Activated T-helper 2 cell treated with anti-CD3 and anti-CD28 coated beads, Interferon-gamma antibody, Interleukin-2, Interleukin-4, amounts not matched to agents 10 μg/mL and 5 μg/mL and 100 μg/mL, durations not matched to agents 14 hours and 24 hours and 36 hours (primary cell): Measurements from ENCODE around the gene CFAP44. TPM values are rescaled to one million over a fixed set of nuclear protein-coding genes. Genes with fewer than 3 reads are reported as not detected.
"Not testable (repeated sequence)": the region's sequence is repeated elsewhere in the genome, so short reads cannot be mapped to it uniquely, and the experiment has no call there.

Experiments used
- DNase-seq: peaks from one replicate; pipeline ENCODE4 v3.0.0; 2021; ENCODE audit warnings: low spot score
- H3K27ac Mint-ChIP-seq: one replicate; pipeline ENCODE4 v1.8.0; 2021; ENCODE audit warnings: mixed read lengths
- H3K27me3 Mint-ChIP-seq: one replicate; pipeline ENCODE4 v1.8.0; 2021; ENCODE audit warnings: low read depth, mixed read lengths
- H3K36me3 Mint-ChIP-seq: one replicate; pipeline ENCODE4 v1.8.0; 2021; ENCODE audit warnings: low read depth, mixed read lengths
- H3K4me1 Mint-ChIP-seq: one replicate; pipeline ENCODE4 v1.8.0; 2021; ENCODE audit warnings: low read depth, mixed read lengths
- H3K4me3 Mint-ChIP-seq: one replicate; pipeline ENCODE4 v1.8.0; 2021; ENCODE audit warnings: low read depth, mild to moderate bottlenecking, moderate library complexity, mixed read lengths
- H3K9me3 Mint-ChIP-seq: one replicate; pipeline ENCODE4 v1.8.0; 2021; ENCODE audit warnings: mixed read lengths
- intact Hi-C: fragments of 100-400 bp; cut with micrococcal nuclease; formaldehyde crosslinking; loops from one replicate; pipeline ENCODE4 v1.15.1; 2023
- total RNA-seq: library from RNA; stranded (reverse); gene quantifications from 2 replicates; pipeline ENCODE4 v1.2.3, GENCODE V29; 2022

The CFAP44 gene
- total RNA-seq: 2.0 and 3.1 TPM in 2 replicates

- Mint-ChIP-seq H3K9me3 (no peaks in the 10 kb centered on the region), H3K27ac (no peak within 1 kb of the TSS), H3K4me3 (peak within 1 kb of the TSS; percentile 23), H3K36me3 (peaks cover 8% of the 10 kb centered on the region), H3K27me3 (no peaks in the 10 kb centered on the region), H3K4me1 (peaks cover 3% of the 10 kb centered on the region)
- DNase-seq: peak; percentile 44
- intact Hi-C loops: no loop called here
Measured at GRCh38 chr3:113441051-113441770, at the start of gene CFAP44. TSS of gene CFAP44 (minus strand) at chr3:113441493. CDS start at chr3:113433664, 7,829 bp downstream.

- DNase-seq: no peak
- H3K36me3 Mint-ChIP-seq: peaks cover 21% of the 10 kb centered on the region
- H3K4me1 Mint-ChIP-seq: peaks cover 4% of the 10 kb centered on the region
- H3K27me3 Mint-ChIP-seq: no peaks in the 10 kb centered on the region
- intact Hi-C loops: no loop called here
- H3K27ac Mint-ChIP-seq: no peak overlapping the region
- peaks cover 22% of the 10 kb centered on the region for H3K9me3 Mint-ChIP-seq
- H3K4me3 Mint-ChIP-seq: no peak overlapping the region
Measured at GRCh38 chr3:113485161-113485609, 43.9 kb upstream of the CFAP44 start.

GRCh38 chr3:113468539-113468938, 27.2 kb upstream of the CFAP44 start:
- DNase-seq: no peak
- Mint-ChIP-seq H3K36me3 (peaks cover 42% of the 10 kb centered on the region), H3K9me3 (peaks cover 12% of the 10 kb centered on the region), H3K4me1 (no peaks in the 10 kb centered on the region), H3K27ac (no peak overlapping the region), H3K27me3 (no peaks in the 10 kb centered on the region), H3K4me3 (no peak overlapping the region)
- intact Hi-C loops: no loop called here

DNA sequence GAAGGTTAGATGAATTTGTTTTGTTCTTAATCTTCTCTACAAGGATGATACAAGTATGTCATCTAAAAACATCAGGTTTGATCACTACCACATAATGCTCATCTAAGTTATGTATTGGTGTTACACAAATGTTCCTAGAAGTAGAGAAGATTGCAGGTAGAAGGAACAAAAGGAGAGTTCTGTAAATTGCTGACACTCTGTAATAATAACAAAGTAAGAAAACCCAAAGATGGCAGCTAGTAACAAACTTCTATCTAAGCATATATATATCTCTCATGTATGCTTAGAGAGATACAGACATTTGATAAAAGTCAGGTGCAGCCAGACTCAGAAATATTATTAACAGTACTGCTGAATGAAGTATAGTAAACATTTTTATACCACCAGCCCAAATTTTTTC, 20.2 kb upstream of the CFAP44 start:
- intact Hi-C loops: no loop called here
- no peaks in the 10 kb centered on the region for H3K27me3 Mint-ChIP-seq
- peaks cover 10% of the 10 kb centered on the region for H3K9me3 Mint-ChIP-seq
- DNase-seq: no peak
- peaks cover 61% of the 10 kb centered on the region for H3K36me3 Mint-ChIP-seq
- H3K4me1 Mint-ChIP-seq: no peaks in the 10 kb centered on the region
- H3K4me3 Mint-ChIP-seq: no peak overlapping the region
- H3K27ac Mint-ChIP-seq: no peak overlapping the region

DNA sequence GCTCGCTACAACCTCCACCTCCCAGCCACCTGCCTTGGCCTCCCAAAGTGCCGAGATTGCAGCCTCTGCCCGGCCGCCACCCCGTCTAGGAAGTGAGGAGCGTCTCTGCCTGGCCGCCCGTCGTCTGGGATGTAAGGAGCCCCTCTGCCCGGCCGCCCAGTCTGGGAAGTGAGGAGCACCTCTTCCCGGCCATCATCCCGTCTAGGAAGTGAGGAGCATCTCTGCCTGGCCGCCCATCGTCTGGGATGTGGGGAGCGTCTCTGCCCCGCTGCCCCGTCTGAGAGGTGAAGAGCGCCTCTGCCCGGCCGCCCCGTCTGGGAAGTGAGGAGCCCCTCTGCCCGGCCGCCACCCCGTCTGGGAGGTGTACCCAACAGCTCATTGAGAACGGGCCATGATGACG, 17.3 kb upstream of the CFAP44 start:
- H3K27me3 Mint-ChIP-seq, DNase-seq, intact Hi-C loops, H3K4me1 Mint-ChIP-seq, H3K4me3 Mint-ChIP-seq, H3K9me3 Mint-ChIP-seq, H3K27ac Mint-ChIP-seq: not testable (repeated sequence)
- peaks cover 56% of the 10 kb centered on the region for H3K36me3 Mint-ChIP-seq

DNA sequence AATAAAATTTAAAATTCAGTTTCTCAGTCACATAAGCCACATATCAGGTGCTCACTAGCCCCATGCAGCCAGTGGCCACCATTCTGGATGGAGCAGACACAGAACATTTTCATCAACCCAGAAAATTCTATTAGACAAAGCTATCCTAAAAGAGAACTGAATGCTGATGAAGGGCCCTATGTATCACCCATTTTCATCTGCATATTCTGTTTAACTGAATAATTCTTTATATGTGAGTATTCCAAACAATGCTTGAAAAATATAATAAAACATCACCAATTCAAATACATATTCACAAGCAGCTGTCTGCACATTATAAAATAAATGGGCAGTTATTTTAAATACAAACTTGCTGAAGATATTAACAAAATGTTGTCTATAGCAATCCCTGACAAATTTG, 14.2 kb upstream of the CFAP44 start:
- no peaks in the 10 kb centered on the region for H3K27me3 Mint-ChIP-seq
- no peaks in the 10 kb centered on the region for H3K9me3 Mint-ChIP-seq
- H3K27ac Mint-ChIP-seq: no peak overlapping the region
- H3K36me3 Mint-ChIP-seq: peaks cover 45% of the 10 kb centered on the region
- H3K4me3 Mint-ChIP-seq: no peak overlapping the region
- intact Hi-C loops: no loop called here
- H3K4me1 Mint-ChIP-seq: peaks cover 7% of the 10 kb centered on the region
- no peak for DNase-seq

GRCh38 chr3:113454630-113455029, 13.3 kb upstream of the CFAP44 start:
- peaks cover 37% of the 10 kb centered on the region for H3K36me3 Mint-ChIP-seq
- H3K27ac Mint-ChIP-seq: no peak overlapping the region
- H3K4me3 Mint-ChIP-seq: no peak overlapping the region
- intact Hi-C loops: no loop called here
- H3K4me1 Mint-ChIP-seq: peaks cover 7% of the 10 kb centered on the region
- H3K27me3 Mint-ChIP-seq: no peaks in the 10 kb centered on the region
- no peak for DNase-seq
- H3K9me3 Mint-ChIP-seq: no peaks in the 10 kb centered on the region

- Mint-ChIP-seq H3K36me3 (peaks cover 32% of the 10 kb centered on the region), H3K27ac (no peak overlapping the region)
- DNase-seq: no peak
Measured at GRCh38 chr3:113454057-113454456, 12.8 kb upstream of the CFAP44 start.

GRCh38 chr3:113450911-113451310, 9.6 kb upstream of the CFAP44 start:
- H3K4me3 Mint-ChIP-seq: no peak overlapping the region
- H3K36me3 Mint-ChIP-seq: peaks cover 23% of the 10 kb centered on the region
- no peak for DNase-seq
- no peak overlapping the region for H3K27ac Mint-ChIP-seq
- H3K4me1 Mint-ChIP-seq: peaks cover 7% of the 10 kb centered on the region
- intact Hi-C loops: no loop called here
- H3K27me3 Mint-ChIP-seq: no peaks in the 10 kb centered on the region
- H3K9me3 Mint-ChIP-seq: no peaks in the 10 kb centered on the region

More at GRCh38 chr3:113454057-113454456, 12.8 kb upstream of the CFAP44 start:
- no peaks in the 10 kb centered on the region for H3K9me3 Mint-ChIP-seq
- H3K4me3 Mint-ChIP-seq: no peak overlapping the region
- H3K4me1 Mint-ChIP-seq: peaks cover 7% of the 10 kb centered on the region
- intact Hi-C loops: no loop called here
- no peaks in the 10 kb centered on the region for H3K27me3 Mint-ChIP-seq

DNA sequence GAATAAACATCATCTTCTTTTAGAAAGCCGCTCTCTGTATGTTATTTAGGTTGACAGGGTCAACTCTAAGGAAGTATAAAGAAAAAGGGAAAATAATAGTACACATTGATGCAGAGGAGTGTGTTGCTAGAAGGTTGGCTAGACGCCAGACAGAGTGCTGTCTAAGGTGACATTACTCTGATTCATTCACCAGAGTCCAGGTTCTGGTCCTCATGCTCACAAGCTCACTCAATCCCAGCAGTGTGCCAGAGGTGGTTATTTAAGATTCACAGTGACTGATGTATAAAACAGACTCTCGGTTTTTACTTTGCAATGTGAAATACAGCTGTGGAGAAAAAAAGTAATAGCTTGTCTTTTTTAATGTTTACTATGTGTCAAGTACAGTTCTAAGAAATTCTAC, 1.7 kb downstream of the CFAP44 start:
- intact Hi-C loops: no loop called here
- H3K27me3 Mint-ChIP-seq: no peaks in the 10 kb centered on the region
- H3K36me3 Mint-ChIP-seq: peaks cover 2% of the 10 kb centered on the region
- no peak overlapping the region for H3K4me3 Mint-ChIP-seq
- no peak overlapping the region for H3K27ac Mint-ChIP-seq
- DNase-seq: no peak
- H3K9me3 Mint-ChIP-seq: no peaks in the 10 kb centered on the region
- peaks cover 3% of the 10 kb centered on the region for H3K4me1 Mint-ChIP-seq

GRCh38 chr3:113438224-113438623, 3.1 kb downstream of the CFAP44 start:
- no peak for DNase-seq
- Mint-ChIP-seq H3K4me1 (peaks cover 3% of the 10 kb centered on the region), H3K36me3 (no peaks in the 10 kb centered on the region), H3K4me3 (no peak overlapping the region), H3K27me3 (no peaks in the 10 kb centered on the region), H3K27ac (no peak overlapping the region), H3K9me3 (no peaks in the 10 kb centered on the region)
- intact Hi-C loops: no loop called here

DNA sequence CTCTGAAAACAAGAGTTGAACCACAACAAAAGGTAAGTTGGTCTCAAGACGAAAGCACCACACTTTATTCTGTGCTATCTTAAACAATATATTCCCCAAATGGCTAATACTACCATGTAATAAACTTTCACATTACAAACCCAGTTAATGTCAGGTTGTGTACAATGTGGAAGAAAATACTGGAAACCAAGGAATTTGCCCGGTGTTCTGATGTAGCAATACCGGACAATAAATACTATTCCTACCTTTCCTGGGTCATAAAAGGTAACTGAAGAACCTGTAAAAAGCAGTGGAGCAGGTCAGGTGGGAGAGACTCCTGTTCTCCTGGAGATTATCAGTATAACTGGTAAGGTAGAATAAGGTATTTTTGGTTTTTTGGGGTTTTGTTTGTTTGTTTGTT, 3.9 kb downstream of the CFAP44 start:
- intact Hi-C loops: no loop called here
- Mint-ChIP-seq H3K9me3 (no peaks in the 10 kb centered on the region), H3K27ac (no peak overlapping the region), H3K27me3 (no peaks in the 10 kb centered on the region), H3K36me3 (no peaks in the 10 kb centered on the region), H3K4me3 (no peak overlapping the region), H3K4me1 (peaks cover 3% of the 10 kb centered on the region)
- DNase-seq: no peak

DNA sequence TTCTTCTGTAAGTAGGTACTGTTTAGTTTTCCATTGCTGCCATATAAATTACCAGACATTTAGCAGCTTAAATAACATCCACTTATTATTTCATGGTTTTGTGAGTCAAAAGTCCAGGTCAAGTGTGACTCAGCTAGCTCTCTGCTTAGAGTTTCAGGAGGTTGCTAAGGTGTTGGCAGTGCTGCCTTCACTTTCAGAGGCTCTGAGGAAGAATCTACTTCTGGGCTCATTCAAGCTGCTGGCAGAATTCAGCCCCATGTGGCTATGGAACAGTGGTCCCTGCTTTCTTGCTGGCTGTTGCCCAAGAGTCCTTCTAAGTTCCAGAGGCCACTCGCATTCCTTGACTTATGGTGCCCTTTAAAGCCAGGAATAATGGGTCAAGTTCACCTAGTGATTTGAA, 4.5 kb downstream of the CFAP44 start:
- H3K9me3 Mint-ChIP-seq: no peaks in the 10 kb centered on the region
- H3K36me3 Mint-ChIP-seq: no peaks in the 10 kb centered on the region
- DNase-seq: no peak
- intact Hi-C loops: no loop called here
- no peak overlapping the region for H3K4me3 Mint-ChIP-seq
- H3K27me3 Mint-ChIP-seq: no peaks in the 10 kb centered on the region
- H3K27ac Mint-ChIP-seq: no peak overlapping the region
- H3K4me1 Mint-ChIP-seq: peaks cover 3% of the 10 kb centered on the region
